Measurements from ENCODE around the gene SIVA1. TPM values are rescaled to one million over a fixed set of nuclear protein-coding genes. Genes with fewer than 3 reads are reported as not detected.

The SIVA1 gene
- total and polyA plus RNA-seq, 7 donors = 55.8 to 233 (median 105) TPM

DNA sequence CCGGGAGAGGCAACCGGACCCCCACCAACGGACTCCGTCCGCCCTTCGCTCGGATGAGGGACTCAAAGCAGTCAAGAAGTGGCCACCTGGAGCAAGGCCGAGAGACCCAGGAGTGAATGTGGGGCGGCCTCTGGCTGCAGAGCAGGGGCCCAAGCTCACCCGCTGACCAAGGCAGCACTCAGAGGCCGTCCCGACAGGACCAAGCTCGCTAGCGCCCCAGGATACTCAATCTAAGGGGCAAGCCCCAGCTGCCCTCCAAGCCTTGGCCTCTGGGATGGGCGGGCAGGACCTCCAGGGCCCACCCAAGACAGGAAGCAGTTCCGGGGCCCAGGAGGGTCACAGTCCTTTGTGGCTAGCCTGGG lies 41.7 kb downstream of the SIVA1 start:
- Histone ChIP-seq H3K4me1 (peaks cover 30% of the 10 kb centered on the region), H3K27ac (peak overlapping the region; percentile 65), H3K36me3 (ENCODE audit: insufficient read depth in 1 of 2, low read depth in 1 of 2) (peaks cover 0 to 23% of the 10 kb centered on the region in 2 donors), H3K27me3 (ENCODE audit: insufficient read depth in 3 of 3, low read length in 2 of 3) (no peaks in the 10 kb centered on the region), H3K4me3 (peak overlapping the region; percentile 70), H3K9me3 (no peaks in the 10 kb centered on the region)
- intact Hi-C loops (cut with DNase I) = no loop called here
- DNase-seq = no peak
- ATAC-seq = peak in 3 of 4 donors; percentile 19 to 44 (median 25)
- 7 to 8% (median 7%) methylated on average over 15 to 16 of the region's 16 CpGs for WGBS, 3 donors
- TF ChIP-seq CTCF (IDR thresholded peaks at IDR 0.05) = no peak

GRCh38 chr14:104794993-104795780 lies 42.2 kb downstream of the SIVA1 start, which contains the start of gene AKT1:
Gene AKT1, minus strand, starts transcription at chr14:104795748. Its CDS starts 3,105 bp downstream, at chr14:104792643.
- peaks cover 30% of the 10 kb centered on the region for H3K4me1 ChIP-seq
- no peak for TF ChIP-seq CTCF (IDR thresholded peaks at IDR 0.05)
- ATAC-seq (no peak), DNase-seq (no peak)
- H3K4me3 ChIP-seq = peak within 1 kb of the TSS; percentile 72
- H3K27ac ChIP-seq = peak within 1 kb of the TSS; percentile 89
- intact Hi-C loops (cut with DNase I) = loop anchor here in 1 of 2 donors (5.0 kb wide), 1 partner anchor 38 kb away; no protein-coding TSS in a partner anchor
- H3K9me3 ChIP-seq = no peaks in the 10 kb centered on the region
- H3K27me3 ChIP-seq (ENCODE audit: insufficient read depth in 3 of 3, low read length in 2 of 3) = no peaks in the 10 kb centered on the region
- peaks cover 0 to 17% of the 10 kb centered on the region in 2 donors for H3K36me3 ChIP-seq (ENCODE audit: insufficient read depth in 1 of 2, low read depth in 1 of 2)
- WGBS, 3 donors = 0 to 1% (median 1%) methylated on average over 40 to 123 of the region's 124 CpGs

DNA sequence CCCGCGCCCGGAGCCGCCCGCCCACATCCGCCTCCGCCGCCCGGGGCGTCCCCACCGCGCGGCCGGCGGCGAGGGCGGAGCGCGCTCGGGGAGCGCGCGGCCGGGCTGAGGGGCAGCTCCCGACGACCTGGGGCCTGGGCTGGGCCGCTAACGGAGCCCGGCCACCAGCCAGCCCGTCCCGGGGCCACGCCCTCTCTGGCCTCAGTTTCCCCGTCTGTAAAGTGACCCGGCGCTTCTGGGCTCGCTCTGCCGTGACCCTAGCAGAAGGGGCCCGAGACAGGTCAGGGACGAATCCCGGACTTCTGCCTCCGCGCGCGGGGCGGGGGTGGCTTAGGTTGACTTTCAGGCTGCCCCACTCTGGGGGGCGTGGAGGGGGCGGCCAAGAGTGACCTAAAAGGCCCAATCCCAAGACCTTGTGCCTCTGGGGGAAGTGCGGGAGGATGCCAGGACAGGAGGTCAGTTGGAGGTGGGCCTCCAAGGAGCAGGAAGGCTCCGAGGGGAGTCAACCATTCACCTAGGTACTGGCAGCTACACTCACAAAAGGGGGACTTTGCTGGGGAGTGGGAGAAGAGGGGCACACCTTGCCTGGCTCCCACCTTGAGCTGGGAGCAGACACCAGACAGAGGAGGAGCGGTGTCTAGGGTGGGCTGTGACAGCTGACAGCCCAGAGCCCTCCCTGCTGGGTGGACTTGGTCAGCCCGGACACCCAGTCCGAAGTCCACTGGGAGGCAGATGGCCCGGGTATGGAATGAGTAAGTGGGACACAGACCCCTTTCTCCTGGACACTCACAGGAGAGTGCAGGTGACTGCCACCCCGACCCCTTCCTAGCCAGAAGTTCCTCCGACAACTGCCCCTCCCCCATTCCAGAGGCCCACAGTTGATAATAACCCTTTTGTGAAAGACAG lies 43.1 kb downstream of the SIVA1 start:
- peak; percentile 49 to 61 (median 54) for ATAC-seq
- Histone ChIP-seq H3K4me1 (peaks cover 30% of the 10 kb centered on the region), H3K9me3 (no peaks in the 10 kb centered on the region), H3K27me3 (ENCODE audit: insufficient read depth in 3 of 3, low read length in 2 of 3) (no peaks in the 10 kb centered on the region), H3K4me3 (peak overlapping the region; percentile 72), H3K27ac (peak overlapping the region; percentile 89), H3K36me3 (ENCODE audit: insufficient read depth in 1 of 2, low read depth in 1 of 2) (peaks cover 0 to 8% of the 10 kb centered on the region in 2 donors)
- TF ChIP-seq CTCF (IDR thresholded peaks at IDR 0.05) = no peak
- intact Hi-C loops (cut with DNase I) = loop anchor here in 1 of 2 donors (5.0 kb wide), 1 partner anchor 39 kb away; no protein-coding TSS in a partner anchor
- peak; percentile 70 to 75 for DNase-seq
- WGBS, 3 donors = 11 to 21% (median 17%) methylated on average over 31 to 55 of the region's 55 CpGs

- WGBS, 3 donors = 78 to 90% (median 80%) methylated on average over 6 of the region's 6 CpGs
- no peak for TF ChIP-seq CTCF (IDR thresholded peaks at IDR 0.05)
- ATAC-seq = no peak
- H3K4me3 ChIP-seq = no peak overlapping the region
- H3K4me1 ChIP-seq = peaks cover 37% of the 10 kb centered on the region
- intact Hi-C loops (cut with DNase I) = loop anchor here in 1 of 2 donors (5.0 kb wide), 1 partner anchor 39 kb away; no protein-coding TSS in a partner anchor
- no peaks in the 10 kb centered on the region for H3K27me3 ChIP-seq (ENCODE audit: insufficient read depth in 3 of 3, low read length in 2 of 3)
- no peaks in the 10 kb centered on the region for H3K9me3 ChIP-seq
- peaks cover 0 to 2% of the 10 kb centered on the region in 2 donors for H3K36me3 ChIP-seq (ENCODE audit: insufficient read depth in 1 of 2, low read depth in 1 of 2)
- H3K27ac ChIP-seq = peak overlapping the region; percentile 17
- DNase-seq = no peak
These were observed 43.7 kb downstream of the SIVA1 start for GRCh38 chr14:104796687-104797081.
